ENCODE data around the gene CSF2.
"Not testable (repeated sequence)": the region's sequence is repeated elsewhere in the genome, so short reads cannot be mapped to it uniquely, and the experiment has no call there.

- TF ChIP-seq ZNF530 (CRISPR knock-in tag; IDR thresholded peaks at IDR 0.05; ENCODE audit: low read depth); PATZ1 (CRISPR knock-in tag; IDR thresholded peaks at IDR 0.05); DPF2 (CRISPR knock-in tag; IDR thresholded peaks at IDR 0.05; ENCODE audit: borderline replicate concordance, low read depth); POLR2AphosphoS5 (IDR thresholded peaks at IDR 0.05; ENCODE audit: low read depth, low read length); ZBTB8A (CRISPR knock-in tag; IDR thresholded peaks at IDR 0.05; ENCODE audit: borderline replicate concordance, low read depth); ZNF777 (CRISPR knock-in tag; IDR thresholded peaks at IDR 0.05): not testable (repeated sequence)
Measured at GRCh38 chr5:132108957-132109356, 35.4 kb downstream of the CSF2 start.
